Right hindlimb (tissue), 1 donor: ENCODE data around the gene ZC3H18.

Source experiments
- DNase-seq: peaks from one replicate; pipeline ENCODE4 v3.0.0-alpha.2; 2018

The ZC3H18 gene

DNA sequence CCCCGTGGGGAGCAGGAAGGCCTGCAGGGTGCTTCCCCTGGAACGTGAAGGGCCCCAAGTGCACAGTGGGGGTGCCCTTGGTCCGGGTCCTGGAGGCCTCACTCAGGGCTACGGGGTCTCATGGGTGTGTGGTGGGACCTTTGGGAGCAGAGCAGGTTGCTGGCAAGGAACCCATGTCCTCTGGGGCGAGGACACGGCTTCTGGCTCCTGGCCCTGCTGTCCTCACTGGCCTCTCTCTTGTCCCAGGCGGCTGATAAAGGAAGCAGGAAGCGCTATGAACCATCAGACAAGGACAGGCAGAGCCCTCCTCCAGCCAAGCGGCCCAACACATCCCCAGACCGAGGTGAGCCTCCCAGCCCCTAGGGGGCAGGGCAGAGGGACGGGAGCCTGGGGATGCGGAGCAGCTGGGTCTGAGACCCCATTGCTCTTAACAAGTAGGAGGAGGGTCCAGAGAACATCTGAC, 58.3 kb downstream of the ZC3H18 start:
- DNase-seq = no peak

DNA sequence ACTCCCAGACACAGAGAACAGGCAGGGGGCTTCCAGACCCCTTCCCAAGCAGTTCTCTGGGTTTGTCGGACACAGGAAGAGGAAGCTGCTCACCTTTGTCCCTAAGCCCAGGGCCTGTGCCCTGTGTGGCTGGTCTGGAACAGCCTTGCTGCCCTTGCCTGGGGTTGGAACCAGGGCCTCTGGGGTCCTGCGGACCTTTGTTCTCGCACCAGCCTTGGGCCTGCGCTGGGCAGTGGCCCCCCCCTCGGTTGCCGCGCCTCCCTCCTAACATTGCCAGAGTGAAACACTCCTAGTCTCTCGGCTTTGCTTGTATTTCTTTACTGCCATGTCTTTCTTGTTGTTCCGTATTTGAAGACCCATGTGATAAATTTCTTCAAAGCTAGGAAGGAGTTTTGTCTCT, 59.6 kb downstream of the ZC3H18 start:
- DNase-seq = no peak

DNA sequence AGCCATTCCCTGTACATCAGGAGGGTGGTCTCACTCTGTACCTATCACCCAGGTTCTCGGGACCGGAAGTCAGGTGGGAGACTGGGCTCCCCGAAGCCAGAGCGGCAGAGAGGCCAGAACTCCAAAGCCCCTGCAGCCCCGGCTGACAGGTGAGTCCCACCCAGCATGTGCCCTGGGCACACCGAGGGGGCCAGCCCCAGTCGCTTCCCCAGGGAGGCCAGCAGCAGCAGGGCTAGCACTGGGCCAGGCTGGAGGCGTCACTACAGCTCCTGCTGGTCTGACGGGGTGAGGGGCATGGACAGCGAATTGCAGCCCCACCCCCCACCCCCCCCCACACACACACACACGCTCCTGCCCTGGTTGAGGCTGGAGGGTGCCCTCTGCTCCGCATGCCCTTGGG, 60.2 kb downstream of the ZC3H18 start:
- no peak for DNase-seq

DNA sequence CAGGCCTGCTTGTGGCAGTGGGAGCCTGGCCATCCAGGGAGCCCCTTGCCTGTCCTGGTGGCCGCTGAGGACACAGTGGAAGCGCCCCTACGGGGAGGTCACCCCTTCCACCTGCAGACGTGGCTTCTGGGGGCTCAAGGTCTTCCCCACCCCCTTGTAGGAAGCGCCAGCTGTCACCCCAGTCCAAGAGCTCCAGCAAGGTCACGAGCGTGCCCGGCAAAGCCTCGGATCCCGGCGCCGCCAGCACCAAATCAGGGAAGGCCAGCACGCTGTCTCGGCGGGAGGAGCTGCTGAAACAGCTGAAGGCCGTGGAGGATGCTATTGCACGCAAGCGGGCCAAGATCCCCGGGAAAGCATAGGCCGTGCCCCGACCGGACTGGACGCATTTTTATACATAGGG, 60.7 kb downstream of the ZC3H18 start:
- DNase-seq = no peak

DNA sequence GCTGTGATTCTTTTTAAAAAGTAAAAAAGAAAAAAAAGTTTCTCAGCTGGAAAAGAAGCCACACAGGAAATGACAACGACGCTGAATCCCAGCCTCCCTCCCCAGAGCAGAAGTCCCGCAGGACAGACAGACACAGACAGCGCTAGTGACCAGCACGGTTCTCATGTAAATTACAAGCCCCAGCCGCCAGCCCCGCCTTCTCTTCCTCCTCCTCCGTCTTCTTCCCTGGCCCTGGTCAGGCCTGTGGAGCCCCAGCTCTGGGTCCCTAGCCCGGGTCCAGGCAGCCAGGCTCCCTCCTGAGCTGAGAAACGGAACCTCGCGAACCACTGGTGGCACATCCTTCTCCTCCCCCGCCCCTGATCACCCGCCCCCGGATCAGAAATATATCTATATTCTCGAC, 61.2 kb downstream of the ZC3H18 start:
- DNase-seq = no peak

DNA sequence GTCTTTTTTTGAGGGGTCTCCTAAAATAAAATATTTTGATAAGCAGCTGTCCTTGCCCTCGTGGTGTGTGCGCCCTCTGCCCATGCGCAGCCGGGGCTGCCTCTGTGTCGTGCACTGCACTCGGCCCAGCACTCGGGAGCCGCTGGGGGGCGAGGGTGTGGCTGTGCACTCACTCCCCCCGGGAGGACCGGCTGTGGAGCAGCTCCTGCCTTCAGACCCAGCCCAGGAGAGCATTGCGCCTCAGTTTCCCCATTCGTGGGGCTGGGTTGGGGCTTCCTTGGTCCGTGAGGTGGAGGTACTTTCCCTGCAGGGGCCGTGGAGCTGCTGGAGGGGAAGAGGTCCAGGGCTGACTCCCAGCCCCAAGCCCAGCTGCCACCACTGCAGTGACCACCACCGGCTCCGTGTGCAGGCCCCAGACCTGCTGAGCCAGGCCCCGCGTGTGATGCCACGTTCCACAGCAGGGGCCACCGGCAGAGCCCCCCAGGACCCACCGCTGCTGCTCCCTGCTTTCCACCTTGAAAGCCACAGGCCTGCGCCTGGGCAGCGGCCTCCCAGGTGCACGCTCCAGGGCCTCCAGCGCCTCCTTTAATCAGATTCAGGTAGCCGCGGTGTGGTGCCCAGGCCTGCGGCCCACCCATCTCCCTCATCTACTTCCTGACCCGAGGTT, 61.9 kb downstream of the ZC3H18 start:
- no peak for DNase-seq

DNA sequence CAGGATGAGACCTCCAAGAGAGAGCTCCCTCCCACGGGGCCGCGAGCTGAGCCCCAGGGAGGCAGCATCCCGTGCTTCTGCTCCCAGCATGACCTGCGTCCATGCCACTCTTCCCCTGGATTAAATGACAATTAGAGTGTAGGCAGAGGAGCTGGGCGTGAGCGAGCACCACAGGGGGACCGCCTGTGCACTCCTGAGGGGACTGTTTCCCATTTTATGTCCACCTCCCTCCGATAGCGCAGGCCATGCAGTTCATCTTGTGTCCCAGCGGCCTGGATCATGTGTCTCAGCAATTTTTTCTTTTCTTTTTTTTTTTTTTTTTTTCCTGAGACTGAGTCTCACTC, 62.4 kb downstream of the ZC3H18 start:
- DNase-seq = no peak

DNA sequence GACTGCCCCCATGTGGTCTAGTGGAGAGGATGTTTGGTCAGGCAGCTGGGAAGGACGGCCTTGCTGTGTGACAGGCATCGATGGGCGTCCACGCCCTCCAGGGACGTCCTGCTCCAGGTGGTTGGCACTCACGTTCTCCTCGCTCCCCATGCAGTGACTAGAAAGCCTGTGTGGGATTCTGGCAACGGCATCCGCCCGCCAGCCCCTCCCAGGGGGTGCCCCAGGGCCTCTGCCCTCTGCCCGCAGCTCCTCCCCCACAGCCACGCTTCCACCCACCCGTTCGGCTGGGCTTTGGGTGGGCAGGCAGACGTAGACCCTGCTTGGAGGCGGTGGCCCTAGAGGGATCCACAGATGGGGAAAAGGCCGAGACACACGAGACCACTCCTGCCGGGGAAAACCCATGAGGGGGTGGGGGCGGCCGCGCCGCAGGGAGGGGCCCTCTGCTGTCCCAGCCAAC, 63.5 kb downstream of the ZC3H18 start:
- DNase-seq = no peak

DNA sequence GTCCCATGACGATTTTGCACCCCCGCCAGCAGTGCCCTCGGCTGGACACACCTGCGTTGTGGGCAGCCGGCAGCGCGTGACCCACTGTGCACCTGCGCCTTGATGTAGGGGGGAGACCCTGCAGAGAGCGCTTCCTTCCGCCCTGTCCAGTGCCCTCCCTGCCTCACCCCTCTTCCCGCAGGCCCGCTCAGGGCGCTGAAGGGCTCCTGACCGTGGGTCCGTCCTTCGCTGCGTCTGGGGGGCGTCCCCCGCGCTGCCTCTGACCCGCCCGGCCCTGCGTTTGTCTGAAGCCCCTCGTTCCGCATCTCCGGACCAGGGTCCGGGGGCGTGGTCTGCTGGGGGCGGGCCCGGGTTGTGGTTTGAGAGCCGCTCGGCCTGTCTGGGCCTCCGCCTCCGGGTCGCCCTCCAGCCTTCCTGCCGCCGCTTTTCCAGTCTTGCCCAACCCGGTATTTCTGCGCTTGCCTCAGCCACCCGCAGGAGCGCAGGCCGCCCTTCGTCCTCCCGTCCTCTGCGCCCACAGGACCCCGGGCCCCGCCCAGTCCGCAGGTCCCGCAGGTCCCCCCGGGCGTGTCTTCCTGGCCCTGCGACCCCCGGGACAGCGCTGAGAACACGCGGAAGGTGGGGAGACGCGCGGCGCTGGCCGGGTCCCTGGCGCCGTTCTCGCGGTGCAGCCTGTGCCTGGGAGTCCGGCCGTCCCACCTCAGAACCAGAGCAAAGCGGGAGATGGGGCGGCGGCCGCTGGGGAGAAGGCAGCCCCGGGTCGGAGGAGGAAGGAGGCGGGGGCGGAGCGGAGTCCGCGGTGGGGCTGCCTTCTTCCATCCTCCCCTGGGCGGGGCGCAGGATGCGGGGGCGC, 64.2 kb downstream of the ZC3H18 start:
- no peak for DNase-seq

DNA sequence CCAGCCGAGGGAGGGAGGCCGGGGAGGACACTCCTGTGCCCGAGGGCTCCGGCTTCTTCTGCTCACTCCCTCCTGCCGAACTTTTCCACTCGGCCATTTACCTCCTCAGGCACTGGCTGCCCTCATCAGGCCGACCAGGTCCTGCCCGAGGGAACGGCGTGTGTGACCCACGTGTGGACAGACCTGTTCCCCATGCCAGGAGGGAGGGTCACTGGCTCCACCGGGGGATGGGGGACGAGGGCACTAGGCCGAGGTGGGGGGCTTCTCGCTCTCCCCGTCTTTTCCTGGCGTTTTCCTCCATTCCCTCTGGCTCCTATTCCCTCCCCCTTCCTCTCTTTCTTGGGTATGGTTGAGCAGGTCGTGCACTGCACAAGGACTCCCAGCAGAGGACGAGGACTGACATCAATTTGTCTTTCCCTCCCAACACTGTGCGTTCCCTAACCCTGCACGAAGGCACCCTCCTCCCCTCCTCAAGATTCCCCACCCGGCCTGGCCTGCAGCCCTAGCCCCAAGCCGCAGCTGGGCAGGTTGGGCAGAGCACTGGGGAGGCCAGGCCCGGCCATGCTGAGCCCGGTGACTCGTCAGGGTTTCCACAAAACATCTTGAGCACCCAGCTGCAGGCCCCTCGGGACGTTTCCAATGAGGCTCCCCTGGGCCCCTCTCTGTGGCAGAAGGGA, 64.9 kb downstream of the ZC3H18 start:
- DNase-seq = no peak

DNA sequence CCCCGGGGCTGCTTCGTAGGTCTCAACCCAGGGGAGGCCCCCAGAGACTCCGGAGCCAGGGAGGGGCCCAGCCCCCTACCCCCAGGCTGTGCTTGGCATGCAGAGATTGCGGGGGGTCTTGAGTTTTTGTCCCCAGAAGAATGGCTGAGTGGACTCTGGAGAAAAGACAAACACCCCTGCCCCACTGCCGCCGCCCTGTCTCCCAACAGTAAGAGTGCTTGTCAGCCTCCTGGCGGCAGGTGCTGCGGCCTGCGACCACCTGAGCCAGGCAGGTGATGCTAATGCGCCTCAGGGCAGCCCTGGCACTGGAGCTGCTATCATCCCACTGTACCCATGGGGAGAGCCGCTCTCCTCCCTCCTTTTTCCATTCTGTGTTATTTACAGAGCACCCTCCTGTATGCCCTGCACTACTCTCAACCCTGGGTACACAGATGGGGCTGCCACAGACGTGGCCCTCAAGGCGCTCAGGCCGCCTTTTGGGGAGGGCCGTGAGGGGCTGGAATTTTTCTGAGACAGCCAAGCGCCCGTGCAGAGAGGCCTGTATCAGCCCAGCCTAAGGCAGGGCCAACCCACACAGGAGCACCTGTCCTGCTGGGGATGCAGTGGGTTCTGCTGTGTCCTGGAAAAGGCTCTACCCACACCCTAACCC, 65.6 kb downstream of the ZC3H18 start:
- no peak for DNase-seq

DNA sequence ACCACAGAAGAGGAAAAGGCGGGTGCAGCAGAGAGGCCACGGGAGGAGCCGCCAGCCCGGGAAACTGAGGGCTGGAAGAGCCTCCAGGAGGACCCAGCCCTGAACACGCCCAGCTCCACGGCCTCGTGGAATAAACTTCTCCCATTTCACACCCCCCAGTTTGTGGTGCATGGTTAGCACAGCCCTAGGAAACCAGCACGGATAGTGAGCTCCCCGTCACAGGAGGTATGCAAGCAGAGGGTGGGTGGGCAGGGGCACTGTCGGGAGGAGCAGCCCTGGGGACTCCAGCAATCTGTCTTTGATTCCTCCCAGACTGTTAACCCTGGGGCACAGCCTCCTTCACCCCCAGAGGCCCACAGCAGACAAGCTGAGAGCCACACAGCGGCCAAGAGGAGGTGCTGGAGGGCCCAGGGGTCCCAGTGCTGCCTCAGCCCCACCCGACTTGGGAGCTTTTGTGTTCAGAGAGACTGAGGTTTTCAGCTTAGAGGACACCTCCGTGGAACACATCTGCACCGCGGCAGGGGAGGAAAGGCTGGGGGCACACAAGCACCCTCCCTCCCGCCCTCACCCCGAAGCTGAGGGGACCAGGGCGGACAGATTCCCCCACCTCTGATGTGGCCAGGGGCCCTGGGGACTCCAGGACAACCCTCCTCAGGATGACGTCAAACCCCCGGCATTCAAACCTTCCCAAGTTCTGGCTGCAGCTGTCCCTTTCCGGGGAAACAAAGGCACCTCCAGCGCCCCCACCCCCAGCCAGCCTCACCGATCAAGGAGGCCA, 66.5 kb downstream of the ZC3H18 start:
- no peak for DNase-seq

DNA sequence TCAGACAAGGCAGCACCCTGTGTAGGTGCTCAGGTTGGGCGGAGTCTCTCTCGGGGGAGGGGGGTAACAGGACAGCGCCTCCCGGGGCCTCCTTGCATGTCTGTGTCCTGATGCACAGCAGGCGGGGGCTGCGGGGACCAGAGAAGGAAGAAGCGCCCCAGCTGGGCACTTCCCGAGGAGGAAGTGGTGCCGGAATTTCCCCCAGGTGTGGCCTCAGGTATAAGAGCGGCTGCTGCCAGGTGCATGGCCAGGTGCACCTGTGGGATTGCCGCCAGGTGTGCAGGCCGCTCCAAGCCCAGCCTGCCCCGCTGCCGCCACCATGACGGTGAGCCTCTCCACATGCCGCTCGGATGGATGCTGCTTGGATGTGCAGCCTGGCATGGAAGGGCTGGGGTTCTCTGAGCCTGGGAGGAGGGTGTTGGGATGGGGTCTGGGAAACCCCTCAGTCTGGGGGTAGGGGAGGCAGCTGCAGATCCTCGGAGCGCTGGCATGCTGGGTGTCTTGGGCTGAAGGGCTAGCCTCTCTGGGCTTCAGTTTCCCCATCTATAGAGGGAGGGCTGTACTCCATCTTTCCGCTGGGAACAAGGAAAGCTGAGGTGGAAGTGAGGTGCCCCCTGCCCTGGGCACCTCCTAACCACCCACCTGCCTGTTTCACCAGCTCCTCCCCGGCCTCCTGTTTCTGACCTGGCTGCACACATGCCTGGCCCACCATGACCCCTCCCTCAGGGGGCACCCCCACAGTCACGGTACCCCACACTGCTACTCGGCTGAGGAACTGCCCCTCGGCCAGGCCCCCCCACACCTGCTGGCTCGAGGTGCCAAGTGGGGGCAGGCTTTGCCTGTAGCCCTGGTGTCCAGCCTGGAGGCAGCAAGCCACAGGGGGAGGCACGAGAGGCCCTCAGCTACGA, 68.4 kb downstream of the ZC3H18 start, which contains the start of gene IL17C:
Gene IL17C (plus strand): TSS at position 250 of the 908 bp plus-strand sequence. CDS start 70 bp downstream, at position 320.
- no peak for DNase-seq

DNA sequence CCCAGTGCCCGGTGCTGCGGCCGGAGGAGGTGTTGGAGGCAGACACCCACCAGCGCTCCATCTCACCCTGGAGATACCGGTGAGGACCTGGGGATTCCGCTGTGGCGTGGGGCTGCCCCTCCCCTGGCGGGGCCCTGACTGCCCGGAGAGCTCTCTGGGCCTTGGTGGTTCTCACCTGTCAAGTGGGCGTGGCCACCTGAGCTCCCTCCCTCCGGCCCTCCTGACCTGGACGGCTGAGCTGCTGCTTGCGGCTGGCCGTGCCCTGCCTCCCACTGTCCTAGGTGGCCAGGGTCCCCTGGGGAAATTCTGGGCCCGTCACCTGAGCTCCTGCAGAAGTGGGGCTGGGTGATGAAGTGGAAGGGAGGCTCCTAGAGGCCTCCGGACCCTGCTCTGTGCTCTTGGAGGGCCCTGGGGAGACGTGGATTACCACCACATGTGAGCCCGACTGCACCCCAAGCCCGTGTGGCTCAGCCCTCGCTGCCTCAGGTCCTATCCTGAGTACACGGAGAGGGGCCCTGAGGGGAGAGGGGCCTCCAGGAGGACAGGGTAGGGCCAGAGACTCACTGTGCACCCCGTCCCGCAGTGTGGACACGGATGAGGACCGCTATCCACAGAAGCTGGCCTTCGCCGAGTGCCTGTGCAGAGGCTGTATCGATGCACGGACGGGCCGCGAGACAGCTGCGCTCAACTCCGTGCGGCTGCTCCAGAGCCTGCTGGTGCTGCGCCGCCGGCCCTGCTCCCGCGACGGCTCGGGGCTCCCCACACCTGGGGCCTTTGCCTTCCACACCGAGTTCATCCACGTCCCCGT, 69.2 kb downstream of the ZC3H18 start:
- DNase-seq = no peak

DNA sequence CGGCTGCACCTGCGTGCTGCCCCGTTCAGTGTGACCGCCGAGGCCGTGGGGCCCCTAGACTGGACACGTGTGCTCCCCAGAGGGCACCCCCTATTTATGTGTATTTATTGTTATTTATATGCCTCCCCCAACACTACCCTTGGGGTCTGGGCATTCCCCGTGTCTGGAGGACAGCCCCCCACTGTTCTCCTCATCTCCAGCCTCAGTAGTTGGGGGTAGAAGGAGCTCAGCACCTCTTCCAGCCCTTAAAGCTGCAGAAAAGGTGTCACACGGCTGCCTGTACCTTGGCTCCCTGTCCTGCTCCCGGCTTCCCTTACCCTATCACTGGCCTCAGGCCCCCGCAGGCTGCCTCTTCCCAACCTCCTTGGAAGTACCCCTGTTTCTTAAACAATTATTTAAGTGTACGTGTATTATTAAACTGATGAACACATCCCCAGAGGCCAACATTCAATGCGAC, 69.9 kb downstream of the ZC3H18 start:
- DNase-seq = no peak

DNA sequence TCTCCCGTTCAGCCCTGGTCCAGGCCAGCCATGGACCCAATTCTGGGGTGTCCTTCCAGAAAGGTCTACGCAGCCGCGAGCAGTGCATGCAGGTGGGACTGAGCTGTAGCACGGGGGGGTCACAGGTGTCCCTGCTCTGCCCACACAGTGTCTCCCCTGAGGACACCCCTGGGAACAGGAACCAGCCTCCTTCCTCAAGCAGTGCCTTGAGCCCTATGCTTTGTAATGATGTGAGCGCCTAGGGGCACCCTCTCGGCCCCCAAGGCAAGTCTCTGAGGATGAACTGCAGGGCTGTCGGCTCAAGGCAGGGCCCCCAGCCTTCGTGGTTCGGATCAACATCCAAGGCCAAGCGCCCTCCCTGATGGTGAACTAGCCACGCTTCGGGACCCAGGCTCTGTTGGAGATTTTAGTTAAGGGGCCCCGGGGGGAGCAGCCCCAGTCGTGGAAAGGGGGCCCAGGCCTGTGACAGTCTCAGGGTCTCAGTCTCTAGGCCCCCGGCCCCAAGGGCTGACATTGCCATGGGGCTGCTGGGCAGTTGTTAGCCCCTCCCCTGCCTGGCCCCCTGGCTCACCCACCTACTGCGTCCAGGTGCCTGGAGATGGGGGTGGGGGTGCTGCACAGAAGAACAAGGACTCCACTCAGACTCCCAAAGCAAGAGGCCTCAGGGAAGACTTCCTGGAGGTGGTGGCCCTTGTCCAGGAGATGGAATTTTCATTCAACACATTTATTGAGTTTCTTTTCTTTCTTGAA, 70.5 kb downstream of the ZC3H18 start:
- DNase-seq = no peak

DNA sequence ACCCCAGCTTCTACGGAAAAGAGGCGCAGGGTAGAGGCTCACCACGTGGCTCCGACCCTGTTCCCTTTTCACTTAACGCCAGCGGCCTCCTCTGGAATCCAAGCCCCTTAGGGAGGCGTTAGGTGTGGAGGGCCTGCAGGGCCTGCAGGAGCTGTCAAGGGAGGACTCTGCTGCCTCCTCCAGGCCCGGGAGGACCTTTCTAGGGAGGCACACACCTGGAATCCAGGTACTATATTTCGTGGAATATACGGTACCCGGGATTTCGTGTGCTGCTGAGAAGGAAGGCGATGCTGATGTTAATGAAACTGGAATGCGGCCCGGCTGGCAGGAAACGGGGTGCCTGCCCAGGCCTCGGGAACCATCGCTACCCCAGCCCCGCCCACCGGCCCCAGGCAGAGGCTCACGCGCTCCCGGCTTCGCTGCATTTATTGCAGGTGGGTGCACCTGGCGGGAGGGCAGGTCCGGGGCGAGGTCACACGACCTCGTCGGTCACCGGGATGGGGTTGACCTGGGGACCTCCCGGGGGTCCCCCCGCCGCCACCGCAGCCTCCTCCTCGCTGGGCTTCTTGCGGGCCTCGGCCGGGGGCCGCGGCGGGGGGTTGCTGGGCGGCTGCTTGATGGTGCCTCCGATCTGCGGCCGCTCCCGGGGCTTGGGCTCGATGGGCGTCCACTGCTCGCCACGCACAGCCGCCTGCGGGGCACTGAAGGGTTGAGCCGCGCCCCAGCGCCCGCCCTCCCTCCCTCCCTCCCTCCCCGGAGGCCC, 72.9 kb downstream of the ZC3H18 start:
- DNase-seq = no peak

DNA sequence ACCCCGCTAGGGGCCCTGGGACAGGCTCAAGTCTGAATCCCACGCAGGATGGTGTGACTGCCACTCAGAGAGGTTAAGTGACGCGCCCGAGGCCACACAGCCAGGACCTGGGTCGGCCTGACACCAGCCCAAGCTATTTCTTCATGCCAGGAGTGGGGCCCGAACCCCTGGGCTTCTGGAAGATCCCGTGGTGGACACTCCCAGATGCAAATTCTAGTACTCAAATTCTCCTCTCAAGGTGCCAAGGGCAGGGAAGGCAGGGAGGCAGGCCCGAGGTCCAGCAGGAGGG, 73.4 kb downstream of the ZC3H18 start:
- DNase-seq = no peak

DNA sequence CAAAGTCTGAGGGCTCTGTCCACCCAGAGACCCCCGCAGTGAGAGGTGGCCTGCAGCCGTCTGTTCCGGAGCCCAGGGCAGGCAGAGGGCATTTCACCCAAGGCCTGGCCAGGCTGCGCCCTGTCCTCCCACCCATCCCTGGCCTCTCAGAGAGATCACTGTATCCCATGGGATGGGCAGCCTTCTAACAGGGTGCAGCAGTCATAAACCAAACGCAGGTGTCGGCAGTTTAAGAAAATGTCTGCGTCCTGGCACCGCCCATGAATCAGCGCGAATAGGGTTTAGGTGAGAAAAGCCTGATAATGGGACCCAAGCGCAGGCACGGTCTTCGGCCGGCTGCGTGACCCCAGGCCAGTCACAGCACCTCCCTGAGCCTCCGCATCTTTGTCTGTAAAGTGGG, 75.3 kb downstream of the ZC3H18 start:
- no peak for DNase-seq
